HepG2 (cell line): ENCODE results near the gene ZFP36L2. TPM values are rescaled to one million over a fixed set of nuclear protein-coding genes. Genes with fewer than 3 reads are reported as not detected.
A peak's percentile ranks its signal among the peaks of the same experiment; 100 is the strongest.

Experiments used
- ATF6 ChIP-seq: sonication (generic); formaldehyde crosslinking; conservative IDR thresholded peaks from 2 replicates; pipeline ENCODE4 v1.4.0; 2020; ENCODE audit warnings: missing genetic modification reagents
- FOXM1 ChIP-seq: sonication (generic); formaldehyde crosslinking; IDR thresholded peaks from 2 replicates; pipeline ENCODE4 v1.5.0; 2020; ENCODE audit warnings: missing genetic modification reagents
- HNRNPH1 ChIP-seq: fragments of 200-400 bp; formaldehyde crosslinking; optimal IDR thresholded peaks from 2 replicates; pipeline ENCODE3; 2017; ENCODE audit warnings: mild to moderate bottlenecking, low read depth, low read length
- MEF2D ChIP-seq: sonication (generic); formaldehyde crosslinking; IDR thresholded peaks from 2 replicates; pipeline ENCODE4 v1.5.1; 2020; ENCODE audit warnings: mild to moderate bottlenecking, missing genetic modification reagents
- RFX1 ChIP-seq: fragments of 450-650 bp; IDR thresholded peaks from 2 replicates; pipeline ENCODE4 v1.6.1; 2017
- RFX5 ChIP-seq: IDR thresholded peaks from 2 replicates; pipeline ENCODE4 v1.6.1; 2011; ENCODE audit warnings: low read depth, low read length, improper control_type of control experiment
- SPEN ChIP-seq: sonication (generic); formaldehyde crosslinking; IDR thresholded peaks from 2 replicates; pipeline ENCODE4 v1.5.1; 2020; ENCODE audit warnings: low read depth, mild to moderate bottlenecking, missing genetic modification reagents
- U2AF1 ChIP-seq: fragments of 200-400 bp; formaldehyde crosslinking; optimal IDR thresholded peaks from 2 replicates; pipeline ENCODE3; 2017; ENCODE audit warnings: mild to moderate bottlenecking, low read depth, low read length
- ZBTB10 ChIP-seq: sonication (generic); formaldehyde crosslinking; IDR thresholded peaks from 2 replicates; pipeline ENCODE4 v1.4.0; 2020; ENCODE audit warnings: missing genetic modification reagents, borderline replicate concordance
- ZHX2 ChIP-seq, 2 experiments: sonication (generic) in 1 of 2; formaldehyde crosslinking in 1 of 2; IDR thresholded peaks; 2 replicates each; pipeline versions ENCODE4 v1.6.1 to v1.9.0; 2014 to 2022; ENCODE audit warnings: antibody characterized with exemption in 1 of 2, borderline replicate concordance in 1 of 2, inconsistent platforms in 1 of 2, low read depth in 1 of 2, missing genetic modification reagents in 1 of 2
- ZNF496 ChIP-seq: sonication (generic); formaldehyde crosslinking; IDR thresholded peaks from 2 replicates; pipeline ENCODE4 v1.8.1; 2023; ENCODE audit warnings: mild to moderate bottlenecking, moderate library complexity, missing genetic modification reagents; ENCODE audit not compliant: insufficient replicate concordance
- ZNF570 ChIP-seq: sonication (generic); formaldehyde crosslinking; IDR thresholded peaks from 2 replicates; pipeline ENCODE4 v1.4.0; 2020; ENCODE audit warnings: mild to moderate bottlenecking, missing genetic modification reagents, borderline replicate concordance
- ZNF770 ChIP-seq: sonication (generic); formaldehyde crosslinking; IDR thresholded peaks from 2 replicates; pipeline ENCODE4 v1.5.0; 2020; ENCODE audit warnings: mild to moderate bottlenecking, missing genetic modification reagents
- polyA plus RNA-seq, 8 experiments: library from polyadenylated mRNA; depleted of rRNA in 3 of 8; stranded (reverse) in 7 of 8; unstranded in 1 of 8; fragments of >200 nt; fragmentation: Illumina TruSeq in 4 of 8; extraction: Trizol in 4 of 8; gene quantifications; 2 replicates each; pipeline versions ENCODE4 v1.2.1 to v1.2.3, GENCODE V29; 2011 to 2016; ENCODE audit warnings: low read depth in 4 of 8, missing spikeins in 1 of 8, mixed read lengths in 1 of 8; ENCODE audit not compliant: insufficient read depth in 1 of 8
- total RNA-seq, 5 experiments: library from RNA; depleted of rRNA; stranded (reverse); fragments of >200 nt; fragmentation: Illumina TruSeq; extraction: Trizol; gene quantifications; 2 replicates each; pipeline ENCODE4 v1.2.3, GENCODE V29; 2016; ENCODE audit warnings: low read depth in 1 of 5

Gene ZFP36L2
- total and polyA plus RNA-seq, 2 of the 13 experiments (the other 11 are each of a cell fraction or from before 2014, with no cell fraction given), result 11.2 to 21.8 TPM

GRCh38 chr2:43225788-43226557, 433 bp downstream of the ZFP36L2 start (continued):
- TF ChIP-seq ZNF496 (CRISPR knock-in tag), result no peak
- no peak for TF ChIP-seq FOXM1
- no peak for TF ChIP-seq ATF6 (CRISPR knock-in tag)
- TF ChIP-seq U2AF1, result peak; percentile 87
- TF ChIP-seq ZBTB10 (CRISPR knock-in tag), result 0 out of 2 replicates have a peak, but pooled peaks have one; percentile 11
- no peak for TF ChIP-seq ZNF770 (CRISPR knock-in tag)
- no peak for TF ChIP-seq ZNF570
- TF ChIP-seq SPEN (CRISPR knock-in tag), result peak; percentile 63
- TF ChIP-seq RFX1, result no peak
- no peak for TF ChIP-seq ZHX2 (IDR thresholded peaks at IDR 0.05; ENCODE audit: low read depth)
- TF ChIP-seq ZHX2 (CRISPR knock-in tag; IDR thresholded peaks at IDR 0.05; ENCODE audit: borderline replicate concordance), result 0 out of 2 replicates have a peak, but pooled peaks have one; percentile 52
- TF ChIP-seq MEF2D (CRISPR knock-in tag), result peak; percentile 54
- TF ChIP-seq HNRNPH1, result no peak
- no peak; the same call in 1 of the 2 replicates for TF ChIP-seq RFX5
